ENCODE data around the gene TRAPPC4.

- TF ChIP-seq, protein P1, sequence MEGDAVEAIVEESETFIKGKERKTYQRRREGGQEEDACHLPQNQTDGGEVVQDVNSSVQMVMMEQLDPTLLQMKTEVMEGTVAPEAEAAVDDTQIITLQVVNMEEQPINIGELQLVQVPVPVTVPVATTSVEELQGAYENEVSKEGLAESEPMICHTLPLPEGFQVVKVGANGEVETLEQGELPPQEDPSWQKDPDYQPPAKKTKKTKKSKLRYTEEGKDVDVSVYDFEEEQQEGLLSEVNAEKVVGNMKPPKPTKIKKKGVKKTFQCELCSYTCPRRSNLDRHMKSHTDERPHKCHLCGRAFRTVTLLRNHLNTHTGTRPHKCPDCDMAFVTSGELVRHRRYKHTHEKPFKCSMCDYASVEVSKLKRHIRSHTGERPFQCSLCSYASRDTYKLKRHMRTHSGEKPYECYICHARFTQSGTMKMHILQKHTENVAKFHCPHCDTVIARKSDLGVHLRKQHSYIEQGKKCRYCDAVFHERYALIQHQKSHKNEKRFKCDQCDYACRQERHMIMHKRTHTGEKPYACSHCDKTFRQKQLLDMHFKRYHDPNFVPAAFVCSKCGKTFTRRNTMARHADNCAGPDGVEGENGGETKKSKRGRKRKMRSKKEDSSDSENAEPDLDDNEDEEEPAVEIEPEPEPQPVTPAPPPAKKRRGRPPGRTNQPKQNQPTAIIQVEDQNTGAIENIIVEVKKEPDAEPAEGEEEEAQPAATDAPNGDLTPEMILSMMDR (IDR thresholded peaks at IDR 0.05) = no peak
- TF ChIP-seq POLR2A (IDR thresholded peaks at IDR 0.05) = no peak
These were observed 1.4 kb downstream of the TRAPPC4 start for GRCh38 chr11:119019996-119020395.

All from testis (tissue), 2 donors.